ENCODE results near the gene CBLIF.

CBLIF gene

DNA sequence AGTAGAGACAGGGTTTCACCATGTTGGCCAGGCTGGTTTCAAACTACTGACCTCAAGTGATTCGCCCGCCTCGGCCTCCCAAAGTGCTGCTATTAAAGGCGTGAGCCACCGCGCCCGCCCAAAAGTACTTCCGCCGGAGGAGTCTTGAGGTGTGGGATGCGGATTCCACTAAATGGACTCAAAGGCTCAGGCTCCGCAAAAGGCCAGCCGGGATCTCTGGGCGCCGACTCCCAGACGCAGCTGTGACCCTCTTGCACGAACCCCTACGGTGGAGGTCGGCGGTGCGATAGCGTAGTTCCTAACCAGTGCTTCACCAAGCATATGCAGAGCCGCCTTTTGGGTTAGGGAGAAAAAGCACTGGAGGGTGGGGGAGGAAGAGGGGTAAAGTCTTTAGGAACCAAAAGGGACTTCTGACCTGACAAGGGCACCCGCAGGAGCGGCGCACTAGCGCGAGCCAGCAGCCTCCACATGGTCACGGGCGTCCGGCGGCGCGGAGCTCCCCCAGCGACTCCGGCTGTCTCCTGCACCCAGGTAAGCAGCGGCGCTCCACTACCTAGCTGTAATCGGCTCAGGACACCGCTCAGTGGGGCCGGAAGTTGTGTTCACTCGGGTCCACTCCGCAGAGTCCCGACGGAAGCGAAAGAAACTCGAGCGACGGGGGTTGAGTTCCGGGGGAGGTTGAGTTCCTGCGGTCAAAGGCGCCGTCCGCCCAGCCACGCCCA, 34.9 kb downstream of the CBLIF start, which contains the start of gene MRPL16:
Gene MRPL16, minus strand, starts transcription at position 590 of the 722 bp plus-strand sequence. Its CDS starts 120 bp downstream, at position 470.
- H3K4me3 ChIP-seq (ENCODE audit: low read depth, low read length): peak within 1 kb of the TSS; percentile 98
- TF ChIP-seq, protein P1, sequence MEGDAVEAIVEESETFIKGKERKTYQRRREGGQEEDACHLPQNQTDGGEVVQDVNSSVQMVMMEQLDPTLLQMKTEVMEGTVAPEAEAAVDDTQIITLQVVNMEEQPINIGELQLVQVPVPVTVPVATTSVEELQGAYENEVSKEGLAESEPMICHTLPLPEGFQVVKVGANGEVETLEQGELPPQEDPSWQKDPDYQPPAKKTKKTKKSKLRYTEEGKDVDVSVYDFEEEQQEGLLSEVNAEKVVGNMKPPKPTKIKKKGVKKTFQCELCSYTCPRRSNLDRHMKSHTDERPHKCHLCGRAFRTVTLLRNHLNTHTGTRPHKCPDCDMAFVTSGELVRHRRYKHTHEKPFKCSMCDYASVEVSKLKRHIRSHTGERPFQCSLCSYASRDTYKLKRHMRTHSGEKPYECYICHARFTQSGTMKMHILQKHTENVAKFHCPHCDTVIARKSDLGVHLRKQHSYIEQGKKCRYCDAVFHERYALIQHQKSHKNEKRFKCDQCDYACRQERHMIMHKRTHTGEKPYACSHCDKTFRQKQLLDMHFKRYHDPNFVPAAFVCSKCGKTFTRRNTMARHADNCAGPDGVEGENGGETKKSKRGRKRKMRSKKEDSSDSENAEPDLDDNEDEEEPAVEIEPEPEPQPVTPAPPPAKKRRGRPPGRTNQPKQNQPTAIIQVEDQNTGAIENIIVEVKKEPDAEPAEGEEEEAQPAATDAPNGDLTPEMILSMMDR (IDR thresholded peaks at IDR 0.05; ENCODE audit: borderline replicate concordance, insufficient read depth, low read depth, low read length): peak; percentile 45

DNA sequence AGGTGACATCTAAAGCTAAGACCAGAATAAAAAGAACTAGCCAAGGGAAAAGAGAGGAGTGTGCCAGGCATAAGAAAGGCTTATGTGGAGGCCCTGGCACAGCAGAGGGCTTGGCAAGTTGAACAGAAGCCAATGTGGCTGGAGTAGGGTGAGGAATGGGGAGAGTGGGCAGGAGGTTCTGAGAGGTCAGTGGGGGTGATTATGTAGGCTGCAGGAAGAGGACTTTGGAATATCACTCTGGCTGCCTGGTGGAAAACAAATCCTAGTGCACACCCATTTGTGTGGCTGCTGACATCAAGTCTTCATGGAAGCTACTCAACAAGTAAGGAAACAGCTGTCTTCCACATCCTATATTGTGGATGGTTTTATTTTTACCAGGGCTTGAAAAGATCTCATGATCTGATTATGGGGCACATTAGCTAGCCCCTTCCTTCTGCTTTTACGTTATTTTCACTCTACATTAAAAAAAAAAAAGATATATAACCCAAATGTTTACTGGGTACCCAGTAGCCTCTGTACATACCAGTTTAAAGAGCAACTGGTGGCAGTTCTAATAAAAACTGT, 38.2 kb downstream of the CBLIF start:
- TF ChIP-seq, protein P1 (IDR thresholded peaks at IDR 0.05; ENCODE audit: borderline replicate concordance, insufficient read depth, low read depth, low read length): no peak
- no peak overlapping the region for H3K4me3 ChIP-seq (ENCODE audit: low read depth, low read length)

DNA sequence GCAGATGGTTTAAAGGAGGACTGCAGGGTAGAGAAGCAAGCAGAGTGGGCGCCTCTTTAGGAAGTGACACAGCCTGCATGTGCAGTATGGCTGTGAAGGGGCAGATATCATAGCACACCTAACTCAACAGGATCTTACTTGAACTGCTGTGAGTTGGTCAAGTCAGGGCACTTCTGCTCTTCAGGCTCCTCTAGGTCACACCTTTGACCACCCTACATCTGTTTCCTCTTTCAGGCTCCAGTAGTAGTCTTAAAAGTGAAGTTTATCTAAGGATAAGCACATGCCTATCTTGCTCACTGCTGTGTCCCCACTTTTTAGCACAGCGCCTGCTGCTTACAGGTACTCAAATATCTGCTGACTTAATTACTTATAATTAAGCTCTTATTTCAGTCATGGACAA, 41.2 kb downstream of the CBLIF start:
- TF ChIP-seq, protein P1 (IDR thresholded peaks at IDR 0.05; ENCODE audit: borderline replicate concordance, insufficient read depth, low read depth, low read length): no peak
- no peak overlapping the region for H3K4me3 ChIP-seq (ENCODE audit: low read depth, low read length)

DNA sequence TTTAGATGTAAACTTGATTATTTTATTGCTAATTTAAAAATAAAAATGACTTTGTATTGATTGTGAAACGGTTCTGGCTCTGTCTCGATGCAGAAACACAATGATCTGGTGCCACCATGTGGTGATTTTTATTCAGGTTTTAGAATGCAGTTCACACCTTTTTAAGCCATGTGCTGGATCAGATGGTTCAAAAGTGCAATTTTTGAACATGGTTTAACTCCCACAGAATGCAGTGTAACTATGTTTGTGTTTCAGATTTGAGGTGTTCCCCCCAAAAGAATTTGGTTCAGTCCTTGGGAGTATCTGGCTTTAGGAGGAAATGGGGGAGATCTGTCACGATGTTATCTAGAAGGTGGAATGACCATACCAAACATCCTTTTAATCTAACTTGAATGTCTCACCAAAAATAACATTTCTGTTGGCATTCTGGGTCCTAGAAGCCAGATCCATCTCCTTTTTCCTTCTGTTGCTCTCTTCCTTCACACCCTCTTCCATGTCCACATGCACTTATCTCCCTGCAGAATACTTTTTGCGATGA, 42.6 kb downstream of the CBLIF start:
- no peak overlapping the region for H3K4me3 ChIP-seq (ENCODE audit: low read depth, low read length)
- TF ChIP-seq, protein P1 (IDR thresholded peaks at IDR 0.05; ENCODE audit: borderline replicate concordance, insufficient read depth, low read depth, low read length): 0 out of 2 replicates have a peak, but pooled peaks have one; percentile 25

DNA sequence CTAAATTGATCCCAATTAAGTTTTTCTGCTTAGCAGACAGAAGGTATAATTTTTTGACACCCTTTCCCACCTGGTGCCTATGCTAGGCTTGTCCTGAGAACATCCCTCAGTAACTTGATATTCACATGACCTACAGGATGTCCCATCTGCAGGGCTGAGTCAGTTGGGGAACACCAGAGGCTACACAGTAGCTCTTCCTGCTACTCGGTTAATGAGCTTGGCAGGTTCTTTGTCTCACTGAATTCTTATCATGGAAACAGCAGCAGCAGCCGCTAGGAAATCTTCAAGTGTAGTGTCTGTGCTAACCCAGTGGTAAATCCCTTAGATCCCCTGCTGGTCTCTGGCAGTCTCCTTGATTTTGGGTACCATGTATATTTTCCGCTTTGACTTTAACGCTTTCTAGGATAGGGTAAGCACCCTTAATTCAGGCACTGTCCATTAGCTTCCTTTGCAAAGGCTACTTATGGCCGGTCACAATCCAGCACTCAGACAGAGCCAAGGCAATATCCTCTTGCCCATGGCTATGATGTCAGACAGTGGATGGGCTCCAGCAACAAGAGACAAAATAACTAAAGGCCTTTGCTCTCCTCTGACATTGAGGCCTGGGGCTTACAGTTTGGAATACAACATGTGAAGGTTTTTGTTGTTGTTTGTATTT, 43.2 kb downstream of the CBLIF start:
- H3K4me3 ChIP-seq (ENCODE audit: low read depth, low read length): no peak overlapping the region
- TF ChIP-seq, protein P1 (IDR thresholded peaks at IDR 0.05; ENCODE audit: borderline replicate concordance, insufficient read depth, low read depth, low read length): no peak

DNA sequence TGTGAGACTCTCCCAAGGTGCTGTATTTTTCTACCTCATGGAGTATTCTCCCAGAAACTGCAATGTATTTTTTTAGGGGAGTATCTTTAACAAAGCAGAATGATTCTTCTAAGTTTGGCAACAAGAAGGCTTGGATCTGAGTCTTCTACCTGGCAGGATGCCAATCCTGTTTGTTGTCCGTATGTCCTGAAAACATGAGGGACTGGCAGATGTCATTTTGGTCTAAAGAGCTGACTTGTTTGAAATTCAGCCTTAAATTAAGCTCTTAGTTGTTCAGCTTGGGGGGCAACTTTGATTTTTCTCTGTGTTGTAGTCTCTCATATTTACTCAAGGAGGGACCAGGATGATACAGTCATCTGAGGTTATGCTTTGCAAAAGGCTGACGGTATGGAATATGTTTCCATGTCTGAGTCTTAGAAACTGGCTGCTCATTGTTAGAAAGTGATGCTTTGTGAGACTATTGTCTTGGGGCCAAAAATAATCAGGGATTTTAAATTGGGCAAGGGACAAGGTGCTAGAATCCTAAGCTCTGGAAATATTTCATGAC, 44.1 kb downstream of the CBLIF start:
- TF ChIP-seq, protein P1 (IDR thresholded peaks at IDR 0.05; ENCODE audit: borderline replicate concordance, insufficient read depth, low read depth, low read length): no peak
- no peak overlapping the region for H3K4me3 ChIP-seq (ENCODE audit: low read depth, low read length)
